AG10803 (cell line): Measurements from ENCODE around the gene SFN.

ENCODE experiments used
- DNase-seq: peaks from one replicate; pipeline ENCODE4 v3.0.0; 2010; ENCODE audit warnings: low read depth
- H3K4me3 ChIP-seq: 2 replicates; pipeline ENCODE4 v1.5.1; 2011; ENCODE audit warnings: mild to moderate bottlenecking, low read length, control low read depth
- TF ChIP-seq, protein P1 (sequence below): conservative IDR thresholded peaks from 2 replicates; pipeline ENCODE4 v1.5.1; 2011; ENCODE audit warnings: mild to moderate bottlenecking, low read length, control low read depth, inconsistent platforms

SFN gene

GRCh38 chr1:26862781-26863684 lies at the start of gene SFN:
SFN (plus strand) TSS chr1:26863149; CDS start chr1:26863213, 64 bp downstream.
- no peak for DNase-seq
- H3K4me3 ChIP-seq = peak within 1 kb of the TSS; percentile 76
- TF ChIP-seq, protein P1, sequence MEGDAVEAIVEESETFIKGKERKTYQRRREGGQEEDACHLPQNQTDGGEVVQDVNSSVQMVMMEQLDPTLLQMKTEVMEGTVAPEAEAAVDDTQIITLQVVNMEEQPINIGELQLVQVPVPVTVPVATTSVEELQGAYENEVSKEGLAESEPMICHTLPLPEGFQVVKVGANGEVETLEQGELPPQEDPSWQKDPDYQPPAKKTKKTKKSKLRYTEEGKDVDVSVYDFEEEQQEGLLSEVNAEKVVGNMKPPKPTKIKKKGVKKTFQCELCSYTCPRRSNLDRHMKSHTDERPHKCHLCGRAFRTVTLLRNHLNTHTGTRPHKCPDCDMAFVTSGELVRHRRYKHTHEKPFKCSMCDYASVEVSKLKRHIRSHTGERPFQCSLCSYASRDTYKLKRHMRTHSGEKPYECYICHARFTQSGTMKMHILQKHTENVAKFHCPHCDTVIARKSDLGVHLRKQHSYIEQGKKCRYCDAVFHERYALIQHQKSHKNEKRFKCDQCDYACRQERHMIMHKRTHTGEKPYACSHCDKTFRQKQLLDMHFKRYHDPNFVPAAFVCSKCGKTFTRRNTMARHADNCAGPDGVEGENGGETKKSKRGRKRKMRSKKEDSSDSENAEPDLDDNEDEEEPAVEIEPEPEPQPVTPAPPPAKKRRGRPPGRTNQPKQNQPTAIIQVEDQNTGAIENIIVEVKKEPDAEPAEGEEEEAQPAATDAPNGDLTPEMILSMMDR = 0 out of 2 replicates have a peak, but pooled peaks have one; percentile 10

DNA sequence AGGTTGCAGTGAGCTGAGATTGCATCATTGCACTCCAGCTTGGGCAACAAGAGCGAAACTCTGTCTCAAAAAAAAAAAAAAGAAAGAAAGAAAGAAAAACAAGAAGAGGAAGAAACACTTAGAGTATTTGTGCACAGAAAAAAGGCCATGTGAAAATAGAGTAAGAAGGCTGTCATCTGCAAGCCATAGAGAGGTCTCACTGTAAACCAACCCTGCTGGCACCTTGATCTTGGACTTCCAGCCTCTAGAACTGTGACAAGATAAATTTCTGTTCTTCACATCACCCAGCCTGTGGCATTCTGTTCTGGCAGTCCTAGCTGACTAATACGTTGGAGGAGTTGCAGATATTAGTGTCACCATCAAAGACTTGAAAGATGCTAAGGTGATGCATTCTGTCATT lies 48.6 kb upstream of the SFN start:
- DNase-seq = no peak
- H3K4me3 ChIP-seq = no peak overlapping the region
- TF ChIP-seq, protein P1 = no peak

DNA sequence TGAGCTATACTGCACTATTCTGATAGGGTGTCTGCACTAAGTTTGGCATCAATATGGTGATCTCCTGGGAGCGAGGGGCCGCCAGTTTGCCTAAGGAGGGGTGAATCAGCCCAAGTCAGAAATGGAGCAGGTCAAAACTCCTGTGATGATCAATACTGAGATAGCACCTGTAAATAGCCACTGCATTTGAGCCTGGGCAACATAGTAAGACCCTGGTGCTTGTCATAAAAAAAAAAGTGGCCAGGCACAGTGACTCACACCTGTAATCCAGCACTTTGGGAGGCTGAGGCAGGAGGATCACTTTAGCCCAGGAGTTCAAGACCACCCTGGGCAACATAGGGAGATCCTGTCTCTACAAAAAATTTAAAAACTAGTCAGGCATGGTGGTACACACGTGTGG lies 48.1 kb upstream of the SFN start:
- no peak for DNase-seq

DNA sequence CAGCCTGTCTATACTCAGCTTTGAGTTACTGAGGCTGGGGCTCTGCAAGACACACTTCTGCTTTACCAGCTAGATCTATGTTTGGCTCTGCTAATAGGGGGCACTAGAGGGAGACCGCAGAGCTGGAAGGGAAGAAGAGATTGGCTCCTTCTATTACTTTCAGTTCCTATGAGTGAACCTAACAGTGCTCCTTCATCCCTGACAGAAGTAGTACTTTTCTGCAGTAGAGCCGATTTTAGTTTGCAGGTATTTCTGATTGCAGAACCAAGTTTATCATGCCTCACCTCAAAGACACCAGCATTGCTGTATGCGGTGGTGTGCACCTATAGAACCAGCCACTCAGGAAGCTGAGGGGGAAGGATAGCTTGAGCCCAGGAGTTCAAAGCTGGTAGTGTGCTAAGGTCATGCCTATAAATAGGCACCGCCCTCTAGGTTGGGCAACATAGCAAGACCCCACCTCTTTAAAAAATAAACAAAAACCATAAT lies 42.1 kb upstream of the SFN start:
- TF ChIP-seq, protein P1 = no peak; the same call in 1 of the 2 replicates
- no peak overlapping the region for H3K4me3 ChIP-seq

More for the DNA sequence above, 48.1 kb upstream of the SFN start:
- H3K4me3 ChIP-seq = no peak overlapping the region
- TF ChIP-seq, protein P1 = no peak

GRCh38 chr1:26822737-26823395 lies 40.1 kb upstream of the SFN start:
- TF ChIP-seq, protein P1 = no peak
- H3K4me3 ChIP-seq = no peak overlapping the region

More for the DNA sequence above, 42.1 kb upstream of the SFN start:
- no peak for DNase-seq

DNA sequence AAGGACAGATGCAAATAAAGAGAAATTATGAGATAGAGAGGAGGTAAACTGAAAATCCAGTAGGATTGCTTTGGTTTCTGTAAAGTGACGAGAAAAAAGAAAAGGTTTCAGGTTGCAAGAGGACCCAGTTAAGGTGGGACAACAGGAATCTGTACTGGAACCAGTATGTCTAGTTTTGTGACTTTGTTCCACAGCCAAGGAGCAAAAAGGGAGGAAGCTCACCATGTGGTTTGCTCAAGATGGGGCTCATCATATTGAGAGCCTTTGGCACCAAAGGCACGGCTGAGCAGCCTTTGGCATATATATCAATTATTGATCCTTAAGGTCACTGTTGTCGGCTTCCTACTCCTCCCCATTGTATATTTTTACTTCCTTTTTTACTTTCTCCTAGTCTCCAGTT lies 38.2 kb upstream of the SFN start:
- no peak for DNase-seq
- H3K4me3 ChIP-seq = no peak overlapping the region
- TF ChIP-seq, protein P1 = no peak

More at GRCh38 chr1:26822737-26823395, 40.1 kb upstream of the SFN start:
- no peak for DNase-seq
